Measurements from ENCODE around the gene MAB21L4.
"Not testable (repeated sequence)": the region's sequence is repeated elsewhere in the genome, so short reads cannot be mapped to it uniquely, and the experiment has no call there.

MAB21L4 gene

GRCh38 chr2:240847817-240848216 is 48.1 kb downstream of the MAB21L4 start:
- no peaks in the 10 kb centered on the region for H3K36me3 ChIP-seq (ENCODE audit: control insufficient read depth, insufficient read depth, low read length)
- no peak overlapping the region for H3K27ac ChIP-seq (ENCODE audit: low read depth, low read length)
- no peak overlapping the region for H3K9ac ChIP-seq (ENCODE audit: low read length)
- H3K4me3 ChIP-seq (ENCODE audit: low read depth, low read length): no peak overlapping the region
- H3K27me3 ChIP-seq (ENCODE audit: control insufficient read depth, insufficient read depth, low read length): no peaks in the 10 kb centered on the region
- H3K4me1 ChIP-seq (ENCODE audit: control insufficient read depth, insufficient read depth, low read length): peaks cover 4% of the 10 kb centered on the region; the same call in 1 of the 2 replicates
- peaks cover 14% of the 10 kb centered on the region for H3K9me3 ChIP-seq (ENCODE audit: control insufficient read depth, insufficient read depth, low read depth, low read length)

- Histone ChIP-seq H3K4me3 (ENCODE audit: low read depth, low read length) (no peak overlapping the region), H3K9me3 (ENCODE audit: control insufficient read depth, insufficient read depth, low read depth, low read length) (peaks cover 14% of the 10 kb centered on the region), H3K36me3 (ENCODE audit: control insufficient read depth, insufficient read depth, low read length) (no peaks in the 10 kb centered on the region), H3K4me1 (ENCODE audit: control insufficient read depth, insufficient read depth, low read length) (peaks cover 4% of the 10 kb centered on the region; the same call in 1 of the 2 replicates), H3K27me3 (ENCODE audit: control insufficient read depth, insufficient read depth, low read length) (no peaks in the 10 kb centered on the region), H3K27ac (ENCODE audit: low read depth, low read length) (no peak overlapping the region), H3K9ac (ENCODE audit: low read length) (no peak overlapping the region)
Measured at GRCh38 chr2:240846873-240847595, 48.9 kb downstream of the MAB21L4 start.

- H3K27me3 ChIP-seq (ENCODE audit: control insufficient read depth, insufficient read depth, low read length); H3K4me1 ChIP-seq (ENCODE audit: control insufficient read depth, insufficient read depth, low read length); H3K4me3 ChIP-seq (ENCODE audit: low read depth, low read length); H3K27ac ChIP-seq (ENCODE audit: low read depth, low read length); H3K36me3 ChIP-seq (ENCODE audit: control insufficient read depth, insufficient read depth, low read length); H3K9ac ChIP-seq (ENCODE audit: low read length): not testable (repeated sequence)
- peaks cover 14% of the 10 kb centered on the region for H3K9me3 ChIP-seq (ENCODE audit: control insufficient read depth, insufficient read depth, low read depth, low read length)
Measured at GRCh38 chr2:240846309-240846708, 49.6 kb downstream of the MAB21L4 start.

- peaks cover 4% of the 10 kb centered on the region; the same call in 1 of the 2 replicates for H3K4me1 ChIP-seq (ENCODE audit: control insufficient read depth, insufficient read depth, low read length)
- H3K27me3 ChIP-seq (ENCODE audit: control insufficient read depth, insufficient read depth, low read length): no peaks in the 10 kb centered on the region
- H3K9me3 ChIP-seq (ENCODE audit: control insufficient read depth, insufficient read depth, low read depth, low read length): peaks cover 7% of the 10 kb centered on the region
- H3K27ac ChIP-seq (ENCODE audit: low read depth, low read length): no peak overlapping the region
- no peaks in the 10 kb centered on the region for H3K36me3 ChIP-seq (ENCODE audit: control insufficient read depth, insufficient read depth, low read length)
- H3K9ac ChIP-seq (ENCODE audit: low read length): no peak overlapping the region
- no peak overlapping the region for H3K4me3 ChIP-seq (ENCODE audit: low read depth, low read length)
Measured at GRCh38 chr2:240840435-240841060, 55.4 kb downstream of the MAB21L4 start.

GRCh38 chr2:240839152-240840143 is 56.5 kb downstream of the MAB21L4 start:
- Histone ChIP-seq H3K9ac (ENCODE audit: low read length) (no peak overlapping the region), H3K27me3 (ENCODE audit: control insufficient read depth, insufficient read depth, low read length) (peaks cover 8% of the 10 kb centered on the region; the same call in 1 of the 2 replicates), H3K27ac (ENCODE audit: low read depth, low read length) (no peak overlapping the region), H3K36me3 (ENCODE audit: control insufficient read depth, insufficient read depth, low read length) (no peaks in the 10 kb centered on the region), H3K4me1 (ENCODE audit: control insufficient read depth, insufficient read depth, low read length) (peaks cover 4% of the 10 kb centered on the region; the same call in 1 of the 2 replicates), H3K9me3 (ENCODE audit: control insufficient read depth, insufficient read depth, low read depth, low read length) (no peaks in the 10 kb centered on the region), H3K4me3 (ENCODE audit: low read depth, low read length) (no peak overlapping the region)

GRCh38 chr2:240837621-240838020 is 58.3 kb downstream of the MAB21L4 start:
- Histone ChIP-seq H3K4me3 (ENCODE audit: low read depth, low read length) (no peak overlapping the region), H3K36me3 (ENCODE audit: control insufficient read depth, insufficient read depth, low read length) (no peaks in the 10 kb centered on the region), H3K4me1 (ENCODE audit: control insufficient read depth, insufficient read depth, low read length) (no peaks in the 10 kb centered on the region), H3K9me3 (ENCODE audit: control insufficient read depth, insufficient read depth, low read depth, low read length) (no peaks in the 10 kb centered on the region), H3K27me3 (ENCODE audit: control insufficient read depth, insufficient read depth, low read length) (peaks cover 22% of the 10 kb centered on the region), H3K27ac (ENCODE audit: low read depth, low read length) (no peak overlapping the region), H3K9ac (ENCODE audit: low read length) (no peak overlapping the region)

GRCh38 chr2:240836781-240837467 is 59.0 kb downstream of the MAB21L4 start:
- Histone ChIP-seq H3K9ac (ENCODE audit: low read length) (no peak overlapping the region), H3K27ac (ENCODE audit: low read depth, low read length) (no peak overlapping the region), H3K27me3 (ENCODE audit: control insufficient read depth, insufficient read depth, low read length) (peaks cover 25% of the 10 kb centered on the region), H3K4me3 (ENCODE audit: low read depth, low read length) (no peak overlapping the region), H3K9me3 (ENCODE audit: control insufficient read depth, insufficient read depth, low read depth, low read length) (no peaks in the 10 kb centered on the region), H3K36me3 (ENCODE audit: control insufficient read depth, insufficient read depth, low read length) (no peaks in the 10 kb centered on the region), H3K4me1 (ENCODE audit: control insufficient read depth, insufficient read depth, low read length) (no peaks in the 10 kb centered on the region)

Data from HUES6 (cell line).